IMR-90 (cell line): ENCODE measurements around the gene CLEC2A.

Experiments
- BHLHE40 ChIP-seq: fragments of 150-350 bp; IDR thresholded peaks from 2 replicates; pipeline ENCODE4 v1.6.1; 2016; ENCODE audit warnings: mild to moderate bottlenecking, low read depth, low read length
- CEBPB ChIP-seq: IDR thresholded peaks from 2 replicates; pipeline ENCODE4 v1.6.1; 2012; ENCODE audit warnings: low read depth, low read length, improper control_type of control experiment
- CHD1 ChIP-seq: IDR thresholded peaks from 2 replicates; pipeline ENCODE4 v1.6.1; 2012; ENCODE audit warnings: low read depth, low read length, improper control_type of control experiment
- MXI1 ChIP-seq: IDR thresholded peaks from 2 replicates; pipeline ENCODE4 v1.6.1; 2012; ENCODE audit warnings: low read depth, mild to moderate bottlenecking, low read length, moderate library complexity, borderline replicate concordance
- NFE2L2 ChIP-seq: fragments of 150-350 bp; IDR thresholded peaks from 2 replicates; pipeline ENCODE4 v1.6.1; 2016; ENCODE audit warnings: low read depth, mild to moderate bottlenecking, low read length
- POLR2A ChIP-seq: IDR thresholded peaks from 2 replicates; pipeline ENCODE4 v1.6.1; 2012; ENCODE audit warnings: mild to moderate bottlenecking, low read depth, low read length
- RAD21 ChIP-seq: IDR thresholded peaks from 2 replicates; pipeline ENCODE4 v1.6.1; 2012; ENCODE audit warnings: low read length, improper control_type of control experiment
- RCOR1 ChIP-seq: IDR thresholded peaks from 2 replicates; pipeline ENCODE4 v1.6.1; 2012; ENCODE audit warnings: mild to moderate bottlenecking, low read length, improper control_type of control experiment; ENCODE audit not compliant: insufficient replicate concordance
- RFX5 ChIP-seq: IDR thresholded peaks from 2 replicates; pipeline ENCODE4 v1.8.0; 2012; ENCODE audit warnings: low read depth, mild to moderate bottlenecking, low read length, moderate library complexity
- SMC3 ChIP-seq: fragments of 150-350 bp; IDR thresholded peaks from 2 replicates; pipeline ENCODE4 v1.6.1; 2016; ENCODE audit warnings: low read depth, mild to moderate bottlenecking, antibody characterized with exemption, low read length, moderate library complexity
- USF2 ChIP-seq: fragments of 150-350 bp; IDR thresholded peaks from 2 replicates; pipeline ENCODE4 v1.6.1; 2017; ENCODE audit warnings: mild to moderate bottlenecking, antibody characterized with exemption, low read length, low read depth
- TF ChIP-seq, protein P1 (sequence below): conservative IDR thresholded peaks from 2 replicates; pipeline ENCODE4 v1.5.1; 2012; ENCODE audit warnings: mild to moderate bottlenecking, low read depth, low read length, improper control_type of control experiment

- no peak for TF ChIP-seq RAD21
- TF ChIP-seq, protein P1, sequence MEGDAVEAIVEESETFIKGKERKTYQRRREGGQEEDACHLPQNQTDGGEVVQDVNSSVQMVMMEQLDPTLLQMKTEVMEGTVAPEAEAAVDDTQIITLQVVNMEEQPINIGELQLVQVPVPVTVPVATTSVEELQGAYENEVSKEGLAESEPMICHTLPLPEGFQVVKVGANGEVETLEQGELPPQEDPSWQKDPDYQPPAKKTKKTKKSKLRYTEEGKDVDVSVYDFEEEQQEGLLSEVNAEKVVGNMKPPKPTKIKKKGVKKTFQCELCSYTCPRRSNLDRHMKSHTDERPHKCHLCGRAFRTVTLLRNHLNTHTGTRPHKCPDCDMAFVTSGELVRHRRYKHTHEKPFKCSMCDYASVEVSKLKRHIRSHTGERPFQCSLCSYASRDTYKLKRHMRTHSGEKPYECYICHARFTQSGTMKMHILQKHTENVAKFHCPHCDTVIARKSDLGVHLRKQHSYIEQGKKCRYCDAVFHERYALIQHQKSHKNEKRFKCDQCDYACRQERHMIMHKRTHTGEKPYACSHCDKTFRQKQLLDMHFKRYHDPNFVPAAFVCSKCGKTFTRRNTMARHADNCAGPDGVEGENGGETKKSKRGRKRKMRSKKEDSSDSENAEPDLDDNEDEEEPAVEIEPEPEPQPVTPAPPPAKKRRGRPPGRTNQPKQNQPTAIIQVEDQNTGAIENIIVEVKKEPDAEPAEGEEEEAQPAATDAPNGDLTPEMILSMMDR = no peak
- TF ChIP-seq CEBPB = no peak
- TF ChIP-seq POLR2A = no peak
- TF ChIP-seq RCOR1 = no peak
- no peak for TF ChIP-seq USF2
- TF ChIP-seq BHLHE40 = no peak
- TF ChIP-seq RFX5 = no peak
- no peak for TF ChIP-seq SMC3
- TF ChIP-seq CHD1 = no peak
- TF ChIP-seq MXI1 = no peak
- no peak for TF ChIP-seq NFE2L2
Measured at GRCh38 chr12:9931245-9931644, 925 bp downstream of the CLEC2A start.
